ENCODE results near the gene UBE2E2. TPM values are rescaled to one million over a fixed set of nuclear protein-coding genes. Genes with fewer than 3 reads are reported as not detected.

UBE2E2 gene
- total RNA-seq, 1 donor from 2014 or later, result 115 TPM

DNA sequence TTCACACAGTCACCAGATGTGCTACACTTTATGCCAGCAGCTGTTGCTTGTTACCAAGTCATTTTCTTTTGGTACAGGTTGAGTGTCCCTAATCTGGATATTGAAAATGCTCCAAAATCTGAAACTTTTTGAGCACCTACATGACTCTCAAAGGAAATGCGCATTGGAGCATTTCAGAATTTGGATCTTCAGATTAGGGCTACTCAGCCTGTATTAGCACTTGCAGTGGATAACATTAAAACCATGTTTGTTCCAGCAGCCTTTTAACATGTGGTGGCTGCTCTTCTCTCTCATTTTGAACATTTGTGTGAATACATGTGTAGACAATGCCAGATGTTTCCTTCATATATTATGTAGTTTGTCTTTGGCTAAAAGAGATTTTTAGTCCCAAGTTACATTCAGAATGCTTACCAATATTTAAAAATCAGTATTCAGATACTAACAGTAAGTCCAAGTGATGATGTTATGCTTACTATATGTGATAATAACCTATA, 371.7 kb downstream of the UBE2E2 start:
- no peaks in the 10 kb centered on the region for H3K27me3 ChIP-seq (ENCODE audit: control insufficient read depth in 3 of 3, insufficient read depth in 3 of 3, low read length in 3 of 3)
- no peak overlapping the region for H3K4me3 ChIP-seq (ENCODE audit: low read length in 3 of 3)
- H3K4me1 ChIP-seq (ENCODE audit: control insufficient read depth in 3 of 3, insufficient read depth in 3 of 3, low read length in 3 of 3), result no peaks in the 10 kb centered on the region
- H3K27ac ChIP-seq (ENCODE audit: low read depth, low read length), result no peak overlapping the region
- no peak overlapping the region for H3K9ac ChIP-seq (ENCODE audit: low read depth in 1 of 3, low read length in 3 of 3)
- no peaks in the 10 kb centered on the region for H3K9me3 ChIP-seq (ENCODE audit: control insufficient read depth in 3 of 3, low read length in 3 of 3)
- H3K36me3 ChIP-seq (ENCODE audit: control insufficient read depth in 3 of 3, insufficient read depth in 3 of 3, low read length in 3 of 3), result no peaks in the 10 kb centered on the region

GRCh38 chr3:23575697-23576096, 372.6 kb downstream of the UBE2E2 start:
- Histone ChIP-seq H3K9ac (ENCODE audit: low read depth in 1 of 3, low read length in 3 of 3) (no peak overlapping the region), H3K4me1 (ENCODE audit: control insufficient read depth in 3 of 3, insufficient read depth in 3 of 3, low read length in 3 of 3) (no peaks in the 10 kb centered on the region), H3K9me3 (ENCODE audit: control insufficient read depth in 3 of 3, low read length in 3 of 3) (no peaks in the 10 kb centered on the region), H3K4me3 (ENCODE audit: low read length in 3 of 3) (no peak overlapping the region), H3K27me3 (ENCODE audit: control insufficient read depth in 3 of 3, insufficient read depth in 3 of 3, low read length in 3 of 3) (no peaks in the 10 kb centered on the region), H3K36me3 (ENCODE audit: control insufficient read depth in 3 of 3, insufficient read depth in 3 of 3, low read length in 3 of 3) (no peaks in the 10 kb centered on the region), H3K27ac (ENCODE audit: low read depth, low read length) (no peak overlapping the region)

DNA sequence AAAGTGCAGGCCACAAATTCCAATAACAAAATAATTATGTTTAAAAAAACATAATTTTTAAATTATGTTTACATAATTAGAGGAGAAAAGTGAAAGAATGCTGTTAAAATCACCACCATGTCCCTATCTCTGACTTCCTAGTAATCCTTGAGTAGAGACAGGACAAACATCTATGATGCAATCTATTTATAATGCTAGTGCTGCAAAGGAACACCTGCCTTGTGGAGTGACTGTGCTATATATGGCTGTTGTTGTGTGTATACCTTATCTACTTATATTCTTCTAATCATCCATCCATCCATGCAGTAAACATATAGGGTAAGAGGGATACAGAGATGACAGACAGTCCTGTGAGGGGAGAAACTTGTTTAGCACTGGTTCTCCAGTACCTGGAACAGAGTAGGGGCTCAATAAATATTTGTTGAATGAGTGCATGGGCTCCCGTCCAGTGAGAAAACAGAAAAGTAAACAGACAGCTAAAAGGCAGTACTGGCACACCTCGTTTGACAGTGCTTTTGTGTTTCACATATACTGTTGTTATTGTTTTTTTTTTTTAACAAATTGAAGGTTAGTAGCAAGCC, 373.3 kb downstream of the UBE2E2 start:
- Histone ChIP-seq H3K27ac (ENCODE audit: low read depth, low read length) (no peak overlapping the region), H3K9me3 (ENCODE audit: control insufficient read depth in 3 of 3, low read length in 3 of 3) (no peaks in the 10 kb centered on the region)

GRCh38 chr3:23580096-23580713, 377.1 kb downstream of the UBE2E2 start:
- Histone ChIP-seq H3K36me3 (ENCODE audit: control insufficient read depth in 3 of 3, insufficient read depth in 3 of 3, low read length in 3 of 3) (no peaks in the 10 kb centered on the region), H3K9me3 (ENCODE audit: control insufficient read depth in 3 of 3, low read length in 3 of 3) (no peaks in the 10 kb centered on the region), H3K27me3 (ENCODE audit: control insufficient read depth in 3 of 3, insufficient read depth in 3 of 3, low read length in 3 of 3) (no peaks in the 10 kb centered on the region), H3K4me1 (ENCODE audit: control insufficient read depth in 3 of 3, insufficient read depth in 3 of 3, low read length in 3 of 3) (no peaks in the 10 kb centered on the region), H3K27ac (ENCODE audit: low read depth, low read length) (no peak overlapping the region), H3K9ac (ENCODE audit: low read depth in 1 of 3, low read length in 3 of 3) (no peak overlapping the region), H3K4me3 (ENCODE audit: low read length in 3 of 3) (no peak overlapping the region)

More for the DNA sequence above, 373.3 kb downstream of the UBE2E2 start:
- Histone ChIP-seq H3K36me3 (ENCODE audit: control insufficient read depth in 3 of 3, insufficient read depth in 3 of 3, low read length in 3 of 3) (no peaks in the 10 kb centered on the region), H3K4me3 (ENCODE audit: low read length in 3 of 3) (no peak overlapping the region), H3K4me1 (ENCODE audit: control insufficient read depth in 3 of 3, insufficient read depth in 3 of 3, low read length in 3 of 3) (no peaks in the 10 kb centered on the region), H3K9ac (ENCODE audit: low read depth in 1 of 3, low read length in 3 of 3) (no peak overlapping the region), H3K27me3 (ENCODE audit: control insufficient read depth in 3 of 3, insufficient read depth in 3 of 3, low read length in 3 of 3) (no peaks in the 10 kb centered on the region)

- Histone ChIP-seq H3K9ac (ENCODE audit: low read depth in 1 of 3, low read length in 3 of 3) (no peak overlapping the region), H3K9me3 (ENCODE audit: control insufficient read depth in 3 of 3, low read length in 3 of 3) (no peaks in the 10 kb centered on the region), H3K4me3 (ENCODE audit: low read length in 3 of 3) (no peak overlapping the region), H3K4me1 (ENCODE audit: control insufficient read depth in 3 of 3, insufficient read depth in 3 of 3, low read length in 3 of 3) (no peaks in the 10 kb centered on the region), H3K36me3 (ENCODE audit: control insufficient read depth in 3 of 3, insufficient read depth in 3 of 3, low read length in 3 of 3) (no peaks in the 10 kb centered on the region), H3K27me3 (ENCODE audit: control insufficient read depth in 3 of 3, insufficient read depth in 3 of 3, low read length in 3 of 3) (no peaks in the 10 kb centered on the region), H3K27ac (ENCODE audit: low read depth, low read length) (no peak overlapping the region)
Measured at GRCh38 chr3:23583980-23584740, 381.0 kb downstream of the UBE2E2 start.

- Histone ChIP-seq H3K4me1 (ENCODE audit: control insufficient read depth in 3 of 3, insufficient read depth in 3 of 3, low read length in 3 of 3) (no peaks in the 10 kb centered on the region), H3K4me3 (ENCODE audit: low read length in 3 of 3) (no peak overlapping the region), H3K36me3 (ENCODE audit: control insufficient read depth in 3 of 3, insufficient read depth in 3 of 3, low read length in 3 of 3) (peaks cover 0 to 3% (median 0%) of the 10 kb centered on the region in 3 donors), H3K9me3 (ENCODE audit: control insufficient read depth in 3 of 3, low read length in 3 of 3) (no peaks in the 10 kb centered on the region), H3K9ac (ENCODE audit: low read depth in 1 of 3, low read length in 3 of 3) (no peak overlapping the region), H3K27ac (ENCODE audit: low read depth, low read length) (no peak overlapping the region), H3K27me3 (ENCODE audit: control insufficient read depth in 3 of 3, insufficient read depth in 3 of 3, low read length in 3 of 3) (no peaks in the 10 kb centered on the region)
Measured at GRCh38 chr3:23587513-23587912, 384.4 kb downstream of the UBE2E2 start.

- no peaks in the 10 kb centered on the region for H3K27me3 ChIP-seq (ENCODE audit: control insufficient read depth in 3 of 3, insufficient read depth in 3 of 3, low read length in 3 of 3)
- peaks cover 0 to 3% (median 0%) of the 10 kb centered on the region in 3 donors for H3K36me3 ChIP-seq (ENCODE audit: control insufficient read depth in 3 of 3, insufficient read depth in 3 of 3, low read length in 3 of 3)
- H3K27ac ChIP-seq (ENCODE audit: low read depth, low read length), result no peak overlapping the region
- no peaks in the 10 kb centered on the region for H3K4me1 ChIP-seq (ENCODE audit: control insufficient read depth in 3 of 3, insufficient read depth in 3 of 3, low read length in 3 of 3)
- H3K9me3 ChIP-seq (ENCODE audit: control insufficient read depth in 3 of 3, low read length in 3 of 3), result no peaks in the 10 kb centered on the region
- no peak overlapping the region for H3K4me3 ChIP-seq (ENCODE audit: low read length in 3 of 3)
- no peak overlapping the region for H3K9ac ChIP-seq (ENCODE audit: low read depth in 1 of 3, low read length in 3 of 3)
Measured at GRCh38 chr3:23588547-23588946, 385.4 kb downstream of the UBE2E2 start.

DNA sequence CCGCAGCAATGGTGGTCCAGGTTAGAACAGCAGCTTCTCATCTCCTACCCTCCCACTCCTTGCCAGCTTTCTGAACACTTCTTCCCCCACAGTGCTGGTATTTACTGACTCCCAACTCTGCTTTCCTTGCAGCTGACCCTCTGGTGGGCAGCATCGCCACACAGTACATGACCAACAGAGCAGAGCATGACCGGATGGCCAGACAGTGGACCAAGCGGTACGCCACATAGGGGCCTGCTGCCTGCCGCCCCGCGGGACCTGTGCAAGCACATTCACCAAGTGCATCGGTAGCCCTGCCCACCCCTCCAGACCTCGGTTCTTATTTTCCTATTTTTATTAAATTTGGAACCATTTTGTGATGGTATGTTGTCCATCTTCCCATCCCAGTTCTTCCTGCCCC, 386.5 kb downstream of the UBE2E2 start:
- no peak overlapping the region for H3K9ac ChIP-seq (ENCODE audit: low read depth in 1 of 3, low read length in 3 of 3)
- H3K4me1 ChIP-seq (ENCODE audit: control insufficient read depth in 3 of 3, insufficient read depth in 3 of 3, low read length in 3 of 3), result no peaks in the 10 kb centered on the region
- peaks cover 0 to 3% (median 0%) of the 10 kb centered on the region in 3 donors for H3K36me3 ChIP-seq (ENCODE audit: control insufficient read depth in 3 of 3, insufficient read depth in 3 of 3, low read length in 3 of 3)
- H3K4me3 ChIP-seq (ENCODE audit: low read length in 3 of 3), result no peak overlapping the region
- no peaks in the 10 kb centered on the region for H3K9me3 ChIP-seq (ENCODE audit: control insufficient read depth in 3 of 3, low read length in 3 of 3)
- H3K27me3 ChIP-seq (ENCODE audit: control insufficient read depth in 3 of 3, insufficient read depth in 3 of 3, low read length in 3 of 3), result no peaks in the 10 kb centered on the region
- H3K27ac ChIP-seq (ENCODE audit: low read depth, low read length), result no peak overlapping the region

GRCh38 chr3:23590424-23591273, 387.5 kb downstream of the UBE2E2 start:
- Histone ChIP-seq H3K9me3 (ENCODE audit: control insufficient read depth in 3 of 3, low read length in 3 of 3) (no peaks in the 10 kb centered on the region), H3K27me3 (ENCODE audit: control insufficient read depth in 3 of 3, insufficient read depth in 3 of 3, low read length in 3 of 3) (no peaks in the 10 kb centered on the region), H3K36me3 (ENCODE audit: control insufficient read depth in 3 of 3, insufficient read depth in 3 of 3, low read length in 3 of 3) (peaks cover 0 to 3% (median 0%) of the 10 kb centered on the region in 3 donors), H3K4me1 (ENCODE audit: control insufficient read depth in 3 of 3, insufficient read depth in 3 of 3, low read length in 3 of 3) (no peaks in the 10 kb centered on the region), H3K4me3 (ENCODE audit: low read length in 3 of 3) (no peak overlapping the region), H3K27ac (ENCODE audit: low read depth, low read length) (no peak overlapping the region), H3K9ac (ENCODE audit: low read depth in 1 of 3, low read length in 3 of 3) (no peak overlapping the region)
